Activated naive CD4-positive, alpha-beta T cell treated with anti-CD3 and anti-CD28 coated beads, Interleukin-2, amount 10 ng/mL, durations not matched to agents 7 days and 5 days (primary cell): ENCODE measurements around the gene RAB15.

Experiments used
- CTCF ChIA-PET: fragments of 350-600 bp; sonication (Branson Sonifier 250); formaldehyde crosslinking; loops from one replicate; lab custom pipeline; 2021; ENCODE audit warnings: antibody characterized with exemption; lab: Charles Lee
- DNase-seq: peaks from one replicate; pipeline ENCODE4 v3.0.0-alpha.2; 2020
- H3K27ac Mint-ChIP-seq: one replicate; pipeline ENCODE4 v1.8.0; 2021; ENCODE audit warnings: mild to moderate bottlenecking, moderate library complexity, mixed read lengths
- H3K27me3 Mint-ChIP-seq: one replicate; pipeline ENCODE4 v1.8.0; 2021; ENCODE audit warnings: mild to moderate bottlenecking, mixed read lengths
- H3K36me3 Mint-ChIP-seq: one replicate; pipeline ENCODE4 v1.8.0; 2021; ENCODE audit warnings: mixed read lengths
- H3K4me1 Mint-ChIP-seq: one replicate; pipeline ENCODE4 v1.8.0; 2021; ENCODE audit warnings: mixed read lengths
- H3K4me3 Mint-ChIP-seq: one replicate; pipeline ENCODE4 v1.8.0; 2021; ENCODE audit warnings: mild to moderate bottlenecking, moderate library complexity, mixed read lengths
- H3K9me3 Mint-ChIP-seq: one replicate; pipeline ENCODE4 v1.8.0; 2021; ENCODE audit warnings: mixed read lengths

The RAB15 gene

DNA sequence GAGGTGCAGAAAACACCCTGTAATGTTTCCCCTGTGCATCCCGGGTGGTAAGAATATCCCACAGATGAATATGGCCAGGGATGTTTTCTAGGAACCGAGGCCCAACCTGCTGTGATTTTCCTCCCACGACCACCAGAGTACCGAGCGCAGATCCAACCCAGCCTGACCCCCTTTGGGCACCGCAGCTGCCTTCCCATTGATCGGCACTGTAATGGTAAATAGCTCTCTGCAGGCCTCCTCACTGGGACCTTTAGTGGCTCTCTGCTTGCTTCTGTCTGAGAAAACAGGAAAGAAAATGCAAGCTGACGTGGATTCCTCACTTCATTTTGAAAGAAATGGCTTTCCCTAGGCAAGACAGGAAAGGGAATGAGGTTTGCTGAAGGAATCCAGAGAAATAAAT lies 2.4 kb upstream of the RAB15 start:
- CTCF ChIA-PET: interaction anchor here (1.3 to 1.7 kb wide), 3 partner anchors 12 to 154 kb away, joined by 5 read pairs; no protein-coding TSS in a partner anchor
- Mint-ChIP-seq H3K27me3 (peaks cover 61% of the 10 kb centered on the region), H3K4me3 (no peak overlapping the region), H3K4me1 (peaks cover 18% of the 10 kb centered on the region), H3K27ac (no peak overlapping the region), H3K36me3 (no peaks in the 10 kb centered on the region), H3K9me3 (no peaks in the 10 kb centered on the region)
- DNase-seq: no peak

- peaks cover 18% of the 10 kb centered on the region for H3K4me1 Mint-ChIP-seq
- peaks cover 59% of the 10 kb centered on the region for H3K27me3 Mint-ChIP-seq
- no peak overlapping the region for H3K4me3 Mint-ChIP-seq
- H3K36me3 Mint-ChIP-seq: no peaks in the 10 kb centered on the region
- CTCF ChIA-PET: interaction anchor here (1.0 to 1.7 kb wide), 3 partner anchors 12 to 153 kb away, joined by 4 to 5 read pairs (median 5); partner anchors contain the start of gene FNTB
- no peak overlapping the region for H3K27ac Mint-ChIP-seq
- H3K9me3 Mint-ChIP-seq: no peaks in the 10 kb centered on the region
- no peak for DNase-seq
Observed at GRCh38 chr14:64973826-64974225, 1.7 kb upstream of the RAB15 start.

GRCh38 chr14:64973026-64973442 lies 898 bp upstream of the RAB15 start:
- H3K27ac Mint-ChIP-seq: no peak overlapping the region
- H3K27me3 Mint-ChIP-seq: peaks cover 54% of the 10 kb centered on the region
- peak overlapping the region; percentile 80 for H3K4me3 Mint-ChIP-seq
- H3K9me3 Mint-ChIP-seq: no peaks in the 10 kb centered on the region
- H3K4me1 Mint-ChIP-seq: peaks cover 18% of the 10 kb centered on the region
- no peak for DNase-seq
- no peaks in the 10 kb centered on the region for H3K36me3 Mint-ChIP-seq
- CTCF ChIA-PET: interaction anchor here (1.0 kb wide), 1 partner anchor 13 kb away, joined by 4 read pairs; the partner anchor contains the start of gene FNTB

GRCh38 chr14:64971491-64971942 lies 619 bp downstream of the RAB15 start:
- DNase-seq: no peak
- peaks cover 1% of the 10 kb centered on the region for H3K36me3 Mint-ChIP-seq
- CTCF ChIA-PET: interaction anchor here (1.2 to 1.8 kb wide), 2 partner anchors 9 to 18 kb away, joined by 3 to 6 read pairs; no protein-coding TSS in a partner anchor
- H3K4me3 Mint-ChIP-seq: peak overlapping the region; percentile 71
- no peaks in the 10 kb centered on the region for H3K9me3 Mint-ChIP-seq
- H3K27ac Mint-ChIP-seq: no peak overlapping the region
- peaks cover 40% of the 10 kb centered on the region for H3K27me3 Mint-ChIP-seq
- peaks cover 15% of the 10 kb centered on the region for H3K4me1 Mint-ChIP-seq

DNA sequence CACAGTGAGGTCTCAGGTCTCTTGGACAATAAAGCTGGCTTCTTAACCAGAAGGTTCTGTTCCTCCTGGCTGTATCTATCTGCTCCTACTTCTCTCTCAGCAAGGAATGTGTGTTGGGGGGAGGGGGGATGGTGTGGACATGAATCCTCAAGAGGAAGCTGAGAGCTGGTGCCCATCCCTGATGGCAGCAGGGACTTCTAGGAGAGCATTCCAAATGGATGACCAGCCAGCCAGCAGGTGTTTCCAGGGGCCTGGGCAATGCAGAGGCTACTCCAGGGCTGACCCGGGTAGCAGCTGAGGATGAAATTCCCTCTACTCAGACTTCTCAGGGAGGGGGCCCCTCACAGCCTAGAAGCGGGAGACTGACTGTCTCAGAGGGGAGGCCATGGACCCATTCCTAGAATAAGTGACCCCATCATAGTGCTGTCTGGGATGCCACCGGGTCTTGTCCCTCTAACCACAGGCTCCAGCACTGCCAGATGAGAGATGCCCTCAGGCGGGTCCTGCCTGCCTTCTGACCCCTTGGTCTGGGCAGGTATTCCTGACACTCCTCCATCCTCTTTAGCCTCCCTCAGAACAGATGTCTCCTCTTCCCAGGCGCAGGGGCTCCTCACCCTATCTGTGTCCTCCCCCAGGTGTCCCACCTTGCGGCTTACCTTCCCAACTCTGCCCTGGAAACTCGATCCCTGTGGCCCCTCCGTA lies 1.2 kb downstream of the RAB15 start:
- CTCF ChIA-PET: interaction anchor here (0.8 to 1.8 kb wide), 6 partner anchors 10 to 148 kb away, joined by 3 to 6 read pairs (median 4); partner anchors contain the start of gene CHURC1
- Mint-ChIP-seq H3K27ac (no peak overlapping the region), H3K4me3 (peak overlapping the region; percentile 71), H3K36me3 (peaks cover 1% of the 10 kb centered on the region), H3K4me1 (peaks cover 15% of the 10 kb centered on the region), H3K27me3 (peaks cover 36% of the 10 kb centered on the region), H3K9me3 (no peaks in the 10 kb centered on the region)
- DNase-seq: no peak

DNA sequence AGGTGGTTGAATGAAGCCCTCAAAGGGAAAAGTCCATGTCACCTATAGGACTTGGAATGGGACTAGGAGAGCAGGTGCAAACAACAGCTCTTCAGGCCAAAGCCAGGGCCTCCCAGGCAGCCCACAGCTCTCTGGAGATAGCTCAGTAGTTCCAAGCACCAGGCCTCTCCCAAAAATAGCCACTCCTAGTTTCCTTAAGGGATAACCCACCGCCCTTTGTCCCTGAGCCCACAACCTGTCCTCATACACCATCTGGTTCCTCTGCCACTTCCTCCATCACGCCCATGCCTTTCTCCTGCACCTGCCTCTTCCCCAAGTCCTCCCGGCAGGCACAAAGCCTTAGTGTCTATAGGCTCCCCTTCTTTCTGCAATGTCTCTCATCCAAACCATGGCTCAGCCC lies 2.1 kb downstream of the RAB15 start:
- Mint-ChIP-seq H3K27me3 (peaks cover 36% of the 10 kb centered on the region), H3K4me3 (no peak overlapping the region), H3K36me3 (peaks cover 1% of the 10 kb centered on the region), H3K4me1 (peaks cover 15% of the 10 kb centered on the region), H3K9me3 (no peaks in the 10 kb centered on the region), H3K27ac (no peak overlapping the region)
- no peak for DNase-seq
- CTCF ChIA-PET: interaction anchor here (0.8 to 1.8 kb wide), 6 partner anchors 15 to 147 kb away, joined by 3 to 6 read pairs (median 4); partner anchors contain the start of gene CHURC1

- peaks cover 15% of the 10 kb centered on the region for H3K4me1 Mint-ChIP-seq
- CTCF ChIA-PET: interaction anchor here (0.8 to 1.7 kb wide), 2 partner anchors 16 to 145 kb away, joined by 3 read pairs; no protein-coding TSS in a partner anchor
Observed at GRCh38 chr14:64968651-64969050, 3.5 kb downstream of the RAB15 start.

GRCh38 chr14:64968167-64968566 lies 4.0 kb downstream of the RAB15 start:
- DNase-seq: no peak
- peaks cover 1% of the 10 kb centered on the region for H3K36me3 Mint-ChIP-seq
- peak overlapping the region; percentile 24 for H3K27ac Mint-ChIP-seq
- H3K4me3 Mint-ChIP-seq: no peak overlapping the region
- H3K9me3 Mint-ChIP-seq: no peaks in the 10 kb centered on the region
- peaks cover 15% of the 10 kb centered on the region for H3K4me1 Mint-ChIP-seq
- H3K27me3 Mint-ChIP-seq: peaks cover 31% of the 10 kb centered on the region
- CTCF ChIA-PET: interaction anchor here (0.8 kb wide), 1 partner anchor 144 kb away, joined by 3 read pairs; no protein-coding TSS in a partner anchor

More at GRCh38 chr14:64968651-64969050, 3.5 kb downstream of the RAB15 start:
- Mint-ChIP-seq H3K4me3 (no peak overlapping the region), H3K36me3 (peaks cover 1% of the 10 kb centered on the region), H3K27me3 (peaks cover 31% of the 10 kb centered on the region), H3K27ac (no peak overlapping the region), H3K9me3 (no peaks in the 10 kb centered on the region)
- no peak for DNase-seq

GRCh38 chr14:64966976-64967375 lies 5.2 kb downstream of the RAB15 start:
- CTCF ChIA-PET: no interaction called here
- Mint-ChIP-seq H3K4me3 (no peak overlapping the region), H3K9me3 (no peaks in the 10 kb centered on the region), H3K4me1 (peaks cover 12% of the 10 kb centered on the region), H3K36me3 (peaks cover 1% of the 10 kb centered on the region), H3K27me3 (peaks cover 22% of the 10 kb centered on the region), H3K27ac (no peak overlapping the region)
- DNase-seq: no peak

DNA sequence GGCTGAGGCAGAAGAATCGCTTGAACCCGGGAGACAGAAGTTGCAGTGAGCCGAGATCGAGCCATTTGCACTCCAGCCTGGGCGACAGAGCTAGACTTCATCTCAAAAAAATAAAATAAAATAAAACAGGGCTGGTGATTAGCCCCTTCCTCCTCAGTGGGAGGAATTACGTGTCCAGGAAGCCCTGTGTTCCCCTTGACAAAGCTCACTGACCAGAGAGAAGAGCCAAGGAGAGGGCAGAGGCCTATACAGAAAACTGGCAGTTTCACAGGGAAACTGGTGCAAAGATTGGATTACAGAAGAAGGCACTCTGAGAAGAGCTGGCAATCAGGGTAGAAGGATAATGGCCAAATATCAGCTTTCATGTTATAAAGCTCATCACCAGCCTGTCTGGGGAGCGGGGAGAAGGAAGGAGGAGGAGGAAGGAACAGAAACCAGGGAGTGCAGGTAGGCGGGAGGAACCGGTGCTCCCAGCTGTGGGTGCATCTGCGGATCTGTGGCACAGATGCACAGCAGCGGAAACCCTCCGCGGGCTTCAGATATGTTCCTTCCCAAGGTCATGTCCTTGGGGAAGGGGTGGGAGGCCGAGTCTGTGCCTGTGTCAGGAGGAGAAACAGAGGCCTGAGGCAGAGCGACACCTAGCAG lies 6.7 kb downstream of the RAB15 start:
- no peak overlapping the region for H3K27ac Mint-ChIP-seq
- H3K36me3 Mint-ChIP-seq: peaks cover 1% of the 10 kb centered on the region
- CTCF ChIA-PET: no interaction called here
- H3K27me3 Mint-ChIP-seq: peaks cover 10% of the 10 kb centered on the region
- no peak for DNase-seq
- H3K9me3 Mint-ChIP-seq: no peaks in the 10 kb centered on the region
- peaks cover 4% of the 10 kb centered on the region for H3K4me1 Mint-ChIP-seq
- H3K4me3 Mint-ChIP-seq: no peak overlapping the region

DNA sequence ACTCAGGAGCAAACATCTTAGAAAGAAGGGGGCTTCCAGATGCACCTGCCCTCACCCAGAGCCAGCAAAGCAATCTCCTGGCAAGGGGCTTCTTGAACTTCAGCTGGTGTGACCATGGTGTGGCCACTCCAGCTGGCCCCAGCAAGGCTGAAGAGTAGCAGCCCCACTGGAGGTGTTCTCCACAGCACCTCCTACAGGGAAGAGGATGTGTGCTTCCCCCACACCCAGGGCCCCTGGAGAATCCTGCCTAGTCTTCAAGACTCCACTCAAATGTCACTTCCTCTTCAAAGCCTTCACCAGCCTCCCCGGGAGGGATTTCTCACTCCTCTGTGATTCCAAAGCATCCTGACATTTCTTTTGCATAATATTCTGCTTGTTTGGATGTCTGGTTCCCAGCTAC lies 8.5 kb downstream of the RAB15 start:
- no peaks in the 10 kb centered on the region for H3K9me3 Mint-ChIP-seq
- no peak overlapping the region for H3K27ac Mint-ChIP-seq
- no peak overlapping the region for H3K4me3 Mint-ChIP-seq
- CTCF ChIA-PET: no interaction called here
- H3K4me1 Mint-ChIP-seq: no peaks in the 10 kb centered on the region
- no peaks in the 10 kb centered on the region for H3K27me3 Mint-ChIP-seq
- H3K36me3 Mint-ChIP-seq: peaks cover 1% of the 10 kb centered on the region
- DNase-seq: no peak

GRCh38 chr14:64960762-64961276 lies 11.3 kb downstream of the RAB15 start:
- Mint-ChIP-seq H3K27me3 (no peaks in the 10 kb centered on the region), H3K4me3 (no peak overlapping the region), H3K4me1 (no peaks in the 10 kb centered on the region), H3K9me3 (no peaks in the 10 kb centered on the region), H3K36me3 (no peaks in the 10 kb centered on the region), H3K27ac (no peak overlapping the region)
- CTCF ChIA-PET: interaction anchor here (0.6 to 1.3 kb wide), 4 partner anchors 9 to 382 kb away, joined by 3 to 5 read pairs (median 3); no protein-coding TSS in a partner anchor
- DNase-seq: no peak

- no peak for DNase-seq
- no peaks in the 10 kb centered on the region for H3K9me3 Mint-ChIP-seq
- no peaks in the 10 kb centered on the region for H3K27me3 Mint-ChIP-seq
- CTCF ChIA-PET: no interaction called here
- H3K27ac Mint-ChIP-seq: no peak overlapping the region
- no peaks in the 10 kb centered on the region for H3K4me1 Mint-ChIP-seq
- no peaks in the 10 kb centered on the region for H3K36me3 Mint-ChIP-seq
- no peak overlapping the region for H3K4me3 Mint-ChIP-seq
Observed at GRCh38 chr14:64958743-64959142, 13.4 kb downstream of the RAB15 start.

- CTCF ChIA-PET: no interaction called here
- Mint-ChIP-seq H3K27me3 (no peaks in the 10 kb centered on the region), H3K4me1 (no peaks in the 10 kb centered on the region)
Observed at GRCh38 chr14:64958201-64958600, 13.9 kb downstream of the RAB15 start.

More at GRCh38 chr14:64958201-64958600, 13.9 kb downstream of the RAB15 start:
- Mint-ChIP-seq H3K4me3 (no peak overlapping the region), H3K36me3 (peaks cover 2% of the 10 kb centered on the region), H3K9me3 (no peaks in the 10 kb centered on the region), H3K27ac (no peak overlapping the region)
- DNase-seq: no peak
